Measurements from ENCODE around the gene POLG2. TPM values are rescaled to one million over a fixed set of nuclear protein-coding genes. Genes with fewer than 3 reads are reported as not detected.

The POLG2 gene
- total RNA-seq, 2 experiments from 2014 or later: 22.9 to 51.1 TPM

GRCh38 chr17:64505340-64506200 lies 8.7 kb upstream of the POLG2 start:
- TF ChIP-seq EZH2phosphoT487 (IDR thresholded peaks at IDR 0.05; ENCODE audit: borderline replicate concordance, low read depth, low read length) (no peak), CTCF (conservative IDR thresholded peaks at IDR 0.05; ENCODE audit: low read length) (no peak)
- H3K9me3 ChIP-seq (ENCODE audit: low read length): no peaks in the 10 kb centered on the region
- H3K4me3 ChIP-seq (ENCODE audit: low read depth, low read length, poor library complexity, severe bottlenecking): peak overlapping the region; percentile 100
- peak overlapping the region; percentile 96 for H3K4me2 ChIP-seq (ENCODE audit: low read length)
- no TSS peak for BruUV-seq (replicated peaks)
- peaks cover 46% of the 10 kb centered on the region for H3K4me1 ChIP-seq (ENCODE audit: insufficient read depth, low read length, poor library complexity, severe bottlenecking)
- peak; percentile 92 for DNase-seq (ENCODE audit: low spot score)
- peaks cover 81% of the 10 kb centered on the region for H3K36me3 ChIP-seq (ENCODE audit: insufficient read depth, low read length)
- H4K20me1 ChIP-seq (ENCODE audit: insufficient read depth, low read length): peaks cover 50% of the 10 kb centered on the region
- no peak overlapping the region for H2AFZ ChIP-seq (ENCODE audit: low read length)
- peaks cover 93% of the 10 kb centered on the region for H3K79me2 ChIP-seq (ENCODE audit: insufficient read depth, low read depth, low read length)
- POLR2A ChIA-PET: interaction anchor here (0.6 to 1.6 kb wide), 9 partner anchors 9 to 573 kb away, joined by 3 to 17 read pairs (median 3); partner anchors contain the start of genes MILR1 and POLG2
- no peaks in the 10 kb centered on the region for H3K9me2 ChIP-seq (ENCODE audit: insufficient read depth, low read length)
- intact Hi-C loops (cut with micrococcal nuclease; ENCODE audit: unreplicated experiment): no loop called here
- H3K27ac ChIP-seq (ENCODE audit: low read depth, low read length, poor library complexity, severe bottlenecking): peak overlapping the region; percentile 90
- CTCF ChIA-PET (ENCODE audit: unreplicated experiment): no interaction called here

GRCh38 chr17:64504769-64505339 lies 8.0 kb upstream of the POLG2 start:
- peaks cover 53% of the 10 kb centered on the region for H3K4me1 ChIP-seq (ENCODE audit: insufficient read depth, low read length, poor library complexity, severe bottlenecking)
- no TSS peak for BruUV-seq (replicated peaks)
- H3K36me3 ChIP-seq (ENCODE audit: insufficient read depth, low read length): peaks cover 81% of the 10 kb centered on the region
- CTCF ChIA-PET (ENCODE audit: unreplicated experiment): no interaction called here
- POLR2A ChIA-PET: interaction anchor here (0.6 to 1.6 kb wide), 8 partner anchors 8 to 572 kb away, joined by 3 to 17 read pairs (median 4); partner anchors contain the start of genes MILR1 and POLG2
- H3K27ac ChIP-seq (ENCODE audit: low read depth, low read length, poor library complexity, severe bottlenecking): peak overlapping the region; percentile 90
- H3K4me3 ChIP-seq (ENCODE audit: low read depth, low read length, poor library complexity, severe bottlenecking): peak overlapping the region; percentile 100
- H4K20me1 ChIP-seq (ENCODE audit: insufficient read depth, low read length): peaks cover 50% of the 10 kb centered on the region
- H3K9me3 ChIP-seq (ENCODE audit: low read length): no peaks in the 10 kb centered on the region
- peak overlapping the region; percentile 96 for H3K4me2 ChIP-seq (ENCODE audit: low read length)
- TF ChIP-seq EZH2phosphoT487 (IDR thresholded peaks at IDR 0.05; ENCODE audit: borderline replicate concordance, low read depth, low read length) (no peak), CTCF (conservative IDR thresholded peaks at IDR 0.05; ENCODE audit: low read length) (no peak)
- intact Hi-C loops (cut with micrococcal nuclease; ENCODE audit: unreplicated experiment): no loop called here
- H3K79me2 ChIP-seq (ENCODE audit: insufficient read depth, low read depth, low read length): peaks cover 92% of the 10 kb centered on the region
- no peak for DNase-seq (ENCODE audit: low spot score)
- H3K9me2 ChIP-seq (ENCODE audit: insufficient read depth, low read length): no peaks in the 10 kb centered on the region
- no peak overlapping the region for H2AFZ ChIP-seq (ENCODE audit: low read length)

Measured in OCI-LY7 (cell line).